Breast epithelium (tissue), 3 donors: ENCODE results near the gene GPC5.
"Not testable (repeated sequence)": the region's sequence is repeated elsewhere in the genome, so short reads cannot be mapped to it uniquely, and the experiment has no call there.

ENCODE experiments used
- CTCF ChIP-seq, 3 donors: fragments of 450-650 bp; IDR thresholded peaks; one replicate each; pipeline ENCODE4 v1.5.1; 2016 to 2017; ENCODE audit warnings: antibody characterized with exemption in 3 of 3, mild to moderate bottlenecking in 3 of 3, moderate library complexity in 3 of 3
- POLR2A ChIP-seq: fragments of 450-650 bp; IDR thresholded peaks from one replicate; pipeline ENCODE4 v1.6.1; 2016; ENCODE audit warnings: antibody characterized with exemption, mild to moderate bottlenecking, moderate library complexity
- POLR2AphosphoS5 ChIP-seq, 3 donors: sonication (generic); formaldehyde crosslinking; IDR thresholded peaks; one replicate each; pipeline ENCODE4 v1.6.1; 2017; ENCODE audit warnings: antibody characterized with exemption in 3 of 3

- TF ChIP-seq CTCF (IDR thresholded peaks at IDR 0.05); POLR2AphosphoS5 (IDR thresholded peaks at IDR 0.05); POLR2A: not testable (repeated sequence)
Measured at GRCh38 chr13:92518622-92519021, 1120.2 kb downstream of the GPC5 start.
